22Rv1 (cell line): ENCODE measurements around the gene ZNF672.
"Not testable (repeated sequence)": the region's sequence is repeated elsewhere in the genome, so short reads cannot be mapped to it uniquely, and the experiment has no call there.

Source experiments
- H3K27ac ChIP-seq: fragments of 450-650 bp; 2 replicates; pipeline ENCODE4 v1.5.1; 2017
- CTCF ChIP-seq: fragments of 450-650 bp; IDR thresholded peaks from 2 replicates; pipeline ENCODE4 v1.5.1; 2017; ENCODE audit warnings: mild to moderate bottlenecking
- ZFX ChIP-seq: fragments of 450-650 bp; IDR thresholded peaks from 2 replicates; pipeline ENCODE4 v1.6.1; 2017; ENCODE audit warnings: antibody characterized with exemption, borderline replicate concordance

ZNF672 gene

GRCh38 chr1:248825573-248825908, 12.5 kb upstream of the ZNF672 start:
- TF ChIP-seq CTCF (no peak), ZFX (no peak)
- H3K27ac ChIP-seq, result peak overlapping the region; percentile 90

GRCh38 chr1:248825909-248826760, 11.9 kb upstream of the ZNF672 start, which contains the start of gene SH3BP5L:
Gene SH3BP5L (minus strand): TSS chr1:248825915. CDS start chr1:248824935, 980 bp downstream.
- TF ChIP-seq CTCF, result peak; percentile 96
- no peak for TF ChIP-seq ZFX
- peak within 1 kb of the TSS; percentile 90 for H3K27ac ChIP-seq

- TF ChIP-seq ZFX, result no peak
- TF ChIP-seq CTCF, result no peak
These were observed 9.2 kb upstream of the ZNF672 start for GRCh38 chr1:248828845-248829244.

GRCh38 chr1:248830718-248831017, 7.4 kb upstream of the ZNF672 start:
- H3K27ac ChIP-seq, result not testable (repeated sequence)

More at GRCh38 chr1:248828845-248829244, 9.2 kb upstream of the ZNF672 start:
- no peak overlapping the region for H3K27ac ChIP-seq

DNA sequence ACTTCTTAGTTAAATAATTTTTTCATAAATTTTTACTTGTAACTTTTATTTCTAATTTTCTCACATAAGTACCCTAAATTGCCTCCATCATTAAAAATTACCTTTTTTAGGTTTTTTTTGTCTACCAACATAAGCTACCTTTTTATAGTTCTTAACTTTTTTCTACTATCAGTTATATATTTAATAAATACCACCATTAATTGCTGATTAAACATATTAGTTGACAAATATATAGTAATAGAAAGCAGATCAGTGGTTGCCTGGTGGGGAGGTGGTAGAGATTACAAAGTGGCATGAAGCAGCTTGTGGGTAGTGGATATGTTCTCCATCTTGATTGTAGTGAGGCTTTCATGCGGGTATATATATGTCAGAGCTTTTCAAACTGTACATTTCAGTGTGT, 6.2 kb upstream of the ZNF672 start:
- no peak for TF ChIP-seq CTCF
- TF ChIP-seq ZFX, result no peak
- H3K27ac ChIP-seq, result no peak overlapping the region

GRCh38 chr1:248834343-248834940, 3.6 kb upstream of the ZNF672 start:
- H3K27ac ChIP-seq, result no peak overlapping the region
- TF ChIP-seq CTCF, result no peak
- TF ChIP-seq ZFX, result no peak

- H3K27ac ChIP-seq, result peak overlapping the region; percentile 100
- TF ChIP-seq ZFX (no peak), CTCF (no peak)
These were observed 811 bp upstream of the ZNF672 start for GRCh38 chr1:248837045-248837780.
